Choroid plexus epithelial cell (primary cell): Measurements from ENCODE around the gene GAP43.

ENCODE experiments used
- DNase-seq: peaks from one replicate; pipeline ENCODE4 v3.0.0-alpha.2; 2010; ENCODE audit warnings: low read depth
- H3K4me3 ChIP-seq: 2 replicates; pipeline ENCODE4 v1.5.1; 2011; ENCODE audit warnings: low read depth, mild to moderate bottlenecking, control low read depth, low read length, moderate library complexity
- CTCF ChIP-seq: conservative IDR thresholded peaks from 2 replicates; pipeline ENCODE4 v1.5.1; 2011; ENCODE audit warnings: low read depth, mild to moderate bottlenecking, control low read depth, inconsistent platforms, low read length, moderate library complexity

The GAP43 gene

DNA sequence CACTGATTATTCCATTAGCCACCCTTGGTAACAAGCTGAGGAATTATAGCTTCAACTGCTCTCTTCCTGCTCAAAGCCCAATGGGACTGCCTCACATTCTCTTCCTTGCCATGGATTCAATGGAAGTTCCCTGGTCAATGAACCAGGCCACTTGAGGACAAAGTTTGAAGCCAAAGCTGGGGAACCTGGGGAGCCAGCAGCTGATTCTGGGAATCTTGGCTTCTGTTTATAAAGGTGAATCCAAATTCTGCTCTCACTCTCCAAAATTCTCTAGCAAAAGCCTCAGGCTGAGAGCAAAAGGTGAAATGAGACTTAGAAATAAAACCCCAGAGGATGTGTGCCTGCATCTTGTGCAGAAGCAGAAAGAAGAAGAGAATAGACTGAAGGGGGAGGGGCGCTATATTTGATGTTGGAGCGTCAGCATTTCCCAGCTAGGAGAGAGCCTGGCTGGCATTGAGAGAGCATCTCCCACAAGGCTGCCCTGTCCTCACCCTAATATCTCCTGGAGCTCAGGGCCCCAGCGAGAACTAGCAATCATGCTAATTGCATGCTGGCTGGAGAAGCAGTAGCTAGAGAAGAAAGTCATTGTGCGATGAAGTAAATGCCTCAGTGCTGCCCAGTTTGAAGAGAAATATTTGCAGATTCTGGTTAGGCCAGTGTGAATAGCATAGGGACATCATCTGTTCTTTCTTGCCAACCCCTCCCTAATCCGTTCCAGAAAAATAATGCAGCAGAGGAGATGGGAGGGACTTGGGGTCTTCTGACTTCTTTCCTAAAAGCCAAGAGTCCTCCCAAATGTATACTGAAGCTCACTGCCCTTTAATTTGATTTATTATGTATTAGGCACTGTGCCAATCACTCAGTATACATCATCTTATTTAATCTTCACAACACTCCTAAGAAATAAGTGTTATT lies 34.9 kb upstream of the GAP43 start:
- TF ChIP-seq CTCF = no peak
- no peak overlapping the region for H3K4me3 ChIP-seq
- DNase-seq = no peak

DNA sequence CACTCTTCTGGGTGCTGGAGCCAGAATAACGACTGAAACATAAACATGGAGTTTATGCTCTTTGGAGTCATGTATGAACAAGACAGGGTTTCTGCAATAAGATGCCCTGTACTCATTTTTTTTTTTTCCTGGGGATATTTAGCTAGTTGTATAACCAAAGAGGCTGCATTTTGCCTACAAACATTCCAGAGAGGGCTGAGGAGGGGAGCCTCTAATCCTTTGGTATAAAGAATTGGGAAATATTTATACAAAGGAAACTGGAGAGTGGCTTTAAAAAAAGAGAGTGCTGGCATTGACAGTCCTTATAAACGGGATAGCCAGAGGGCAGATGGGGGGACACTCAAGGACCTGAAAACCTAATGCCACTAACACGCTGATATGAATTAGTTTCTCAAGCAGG lies 32.4 kb upstream of the GAP43 start:
- no peak overlapping the region for H3K4me3 ChIP-seq
- TF ChIP-seq CTCF = no peak
- DNase-seq = no peak

- no peak for TF ChIP-seq CTCF
- H3K4me3 ChIP-seq = no peak overlapping the region
- DNase-seq = peak; percentile 56
Measured at GRCh38 chr3:115595611-115596275, 27.6 kb upstream of the GAP43 start.

GRCh38 chr3:115598216-115598615 lies 25.1 kb upstream of the GAP43 start:
- no peak overlapping the region for H3K4me3 ChIP-seq
- DNase-seq = no peak
- TF ChIP-seq CTCF = no peak

- no peak for TF ChIP-seq CTCF
- no peak for DNase-seq
- H3K4me3 ChIP-seq = no peak overlapping the region
Measured at GRCh38 chr3:115602194-115602593, 21.1 kb upstream of the GAP43 start.

DNA sequence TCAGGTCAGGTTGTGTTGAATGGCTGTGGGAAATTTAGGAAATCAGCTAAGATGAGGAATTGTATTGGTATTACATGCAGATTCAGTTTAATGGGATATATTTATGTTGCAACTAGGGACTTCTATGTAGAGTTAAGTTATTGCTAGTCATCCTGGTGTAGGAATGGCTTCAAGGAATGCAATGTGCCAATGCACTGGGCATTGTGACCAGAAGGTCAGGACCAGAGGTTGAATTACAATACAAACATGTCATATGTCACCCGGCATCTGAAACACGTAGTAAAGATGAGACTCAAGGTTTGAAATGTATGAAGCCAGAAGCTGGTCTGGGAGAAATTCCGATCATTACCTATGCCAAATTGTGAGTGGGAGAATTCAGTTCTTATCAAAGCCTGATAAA lies 11.7 kb upstream of the GAP43 start:
- H3K4me3 ChIP-seq = no peak overlapping the region
- no peak for DNase-seq
- no peak for TF ChIP-seq CTCF
